Panc1 (cell line): Measurements from ENCODE around the gene NACA. TPM values are rescaled to one million over a fixed set of nuclear protein-coding genes. Genes with fewer than 3 reads are reported as not detected.

Experiments used
- ATAC-seq: fragments of 200-7000 bp; cut with Tn5 transposase; 2 replicates; pipeline ENCODE4 v1.9.1; 2020; ENCODE audit warnings: mild to moderate bottlenecking, moderate library complexity
- BruUV-seq: library from RNA; stranded (reverse); fragments of 400-500 nt; replicated peaks from 2 replicates; lab custom pipeline; 2021; lab: Mats Ljungman, UMichigan
- CTCF ChIA-PET: fragments of 300-600 bp; sonication (Branson Sonifier 250); formaldehyde crosslinking; loops from one replicate; lab custom pipeline; 2022; ENCODE audit warnings: antibody characterized with exemption; lab: Charles Lee
- POLR2A ChIA-PET: fragments of 300-600 bp; sonication (Branson Sonifier 250); formaldehyde crosslinking; loops from one replicate; lab custom pipeline; 2022; ENCODE audit warnings: antibody characterized with exemption; lab: Charles Lee
- DNase-seq: peaks from one replicate; pipeline ENCODE4 v3.0.0-alpha.2; 2010; ENCODE audit warnings: low read depth, low spot score
- H3K27ac ChIP-seq: 2 replicates; pipeline ENCODE4 v1.5.1; 2011; ENCODE audit warnings: mild to moderate bottlenecking, low read length, inconsistent platforms
- H3K27me3 ChIP-seq: fragments of 200-500 bp; sonication (Bioruptor generic); 2 replicates; pipeline ENCODE4 v1.6.0; 2014; ENCODE audit warnings: low read length, inconsistent platforms; ENCODE audit not compliant: control insufficient read depth, insufficient read depth
- H3K36me3 ChIP-seq: fragments of 200-500 bp; sonication (Bioruptor generic); 2 replicates; pipeline ENCODE4 v1.5.1; 2014; ENCODE audit warnings: inconsistent platforms, mild to moderate bottlenecking, low read length, moderate library complexity; ENCODE audit not compliant: control insufficient read depth, insufficient read depth
- H3K4me1 ChIP-seq: 2 replicates; pipeline ENCODE4 v1.5.1; 2011; ENCODE audit warnings: inconsistent platforms, mild to moderate bottlenecking, low read length, moderate library complexity; ENCODE audit not compliant: control insufficient read depth, insufficient read depth
- H3K4me3 ChIP-seq, 2 experiments: 2 replicates each; pipeline ENCODE4 v1.5.1; 2011 to 2012; ENCODE audit warnings: low read depth in 2 of 2, low read length in 2 of 2, mild to moderate bottlenecking in 2 of 2, inconsistent platforms in 1 of 2, moderate library complexity in 1 of 2
- H3K9me3 ChIP-seq: fragments of 200-500 bp; sonication (Bioruptor generic); 2 replicates; pipeline ENCODE4 v1.5.1; 2014; ENCODE audit warnings: low read depth, mild to moderate bottlenecking, inconsistent platforms, low read length, moderate library complexity; ENCODE audit not compliant: control insufficient read depth, insufficient read depth
- CTCF ChIP-seq: fragments of 450-650 bp; IDR thresholded peaks from 2 replicates; pipeline ENCODE4 v1.5.1; 2017; ENCODE audit warnings: mild to moderate bottlenecking
- POLR2AphosphoS5 ChIP-seq: IDR thresholded peaks from 2 replicates; pipeline ENCODE4 v1.6.1; 2012; ENCODE audit warnings: mild to moderate bottlenecking, low read depth, low read length, moderate library complexity
- REST ChIP-seq, 2 experiments: IDR thresholded peaks; 2 replicates each; pipeline ENCODE4 v1.6.1; 2011 to 2012; ENCODE audit warnings: low read depth in 2 of 2, control low read depth in 1 of 2, low read length in 1 of 2, mild to moderate bottlenecking in 1 of 2, moderate library complexity in 1 of 2; ENCODE audit not compliant: insufficient read depth in 1 of 2
- SIN3A ChIP-seq: IDR thresholded peaks from 2 replicates; pipeline ENCODE4 v1.6.1; 2012; ENCODE audit warnings: low read depth, mild to moderate bottlenecking, low read length, moderate library complexity, borderline replicate concordance; ENCODE audit not compliant: insufficient read depth
- TCF7L2 ChIP-seq: IDR thresholded peaks from 2 replicates; pipeline ENCODE4 v1.6.1; 2011; ENCODE audit warnings: mild to moderate bottlenecking, low read depth, low read length, inconsistent platforms
- in situ Hi-C: cut with HindIII; loops from 2 replicates; pipeline ENCODE4 v1.10.0; 2016; ENCODE audit warnings: low sequenced_read_pairs, low pct_unique_long_range_greater_than_20kb
- intact Hi-C: fragments of 100-400 bp; cut with micrococcal nuclease; formaldehyde crosslinking; loops from one replicate; pipeline ENCODE4 v1.10.0; 2022; ENCODE audit not compliant: unreplicated experiment
- total RNA-seq: library from RNA; stranded (reverse); gene quantifications from one replicate; pipeline ENCODE4 v1.2.1, GENCODE V29; 2021; ENCODE audit not compliant: unreplicated experiment

The NACA gene
- total RNA-seq, 1 experiment from 2014 or later = 716 TPM

GRCh38 chr12:56760460-56760859 lies 35.4 kb upstream of the NACA start:
- POLR2A ChIA-PET = no interaction called here
- Histone ChIP-seq H3K4me1 (no peaks in the 10 kb centered on the region), H3K36me3 (no peaks in the 10 kb centered on the region), H3K4me3 (no peak overlapping the region), H3K27ac (no peak overlapping the region), H3K9me3 (peaks cover 12% of the 10 kb centered on the region; the same call in 1 of the 2 replicates), H3K27me3 (no peaks in the 10 kb centered on the region)
- no peak for DNase-seq
- no TSS peak for BruUV-seq
- ATAC-seq = no peak
- intact Hi-C loops = loop anchor here (5.0 to 10.0 kb wide), 2 partner anchors 84 to 242 kb away; no protein-coding TSS in a partner anchor
- no peak for TF ChIP-seq TCF7L2
- TF ChIP-seq CTCF = no peak
- TF ChIP-seq REST (IDR thresholded peaks at IDR 0.05; ENCODE audit: insufficient read depth in 1 of 2, low read depth in 2 of 2, low read length in 1 of 2) = no peak
- TF ChIP-seq SIN3A = no peak
- TF ChIP-seq POLR2AphosphoS5 = no peak
- in situ Hi-C loops = no loop called here
- CTCF ChIA-PET = interaction anchor here (0.7 kb wide), 1 partner anchor 225 kb away, joined by 6 read pairs; no protein-coding TSS in a partner anchor

GRCh38 chr12:56759263-56759908 lies 34.3 kb upstream of the NACA start:
- Histone ChIP-seq H3K9me3 (peaks cover 12% of the 10 kb centered on the region; the same call in 1 of the 2 replicates), H3K36me3 (no peaks in the 10 kb centered on the region), H3K27ac (no peak overlapping the region), H3K27me3 (no peaks in the 10 kb centered on the region), H3K4me3 (no peak overlapping the region), H3K4me1 (no peaks in the 10 kb centered on the region)
- TF ChIP-seq TCF7L2 (no peak), CTCF (no peak), SIN3A (no peak), REST (IDR thresholded peaks at IDR 0.05; ENCODE audit: insufficient read depth in 1 of 2, low read depth in 2 of 2, low read length in 1 of 2) (no peak), POLR2AphosphoS5 (no peak)
- ATAC-seq (no peak), DNase-seq (no peak)
- no TSS peak for BruUV-seq
- in situ Hi-C loops (no loop called here), intact Hi-C loops (loop anchor here (2.0 to 5.0 kb wide), 3 partner anchors 227 to 353 kb away; partner anchors contain the start of gene STAT6)
- POLR2A ChIA-PET = no interaction called here
- CTCF ChIA-PET = interaction anchor here (0.7 kb wide), 1 partner anchor 234 kb away, joined by 4 read pairs; no protein-coding TSS in a partner anchor
